NCI-H446 treated with DMSO at 0.1 percent for 48 hours (cell line): ENCODE data around the gene GOLGA6L7.
"Not testable (repeated sequence)": the region's sequence is repeated elsewhere in the genome, so short reads cannot be mapped to it uniquely, and the experiment has no call there.

ENCODE experiments used
- DNase-seq: peaks from one replicate; lab custom pipeline; 2025; lab: John Stamatoyannopoulos, UW

Gene GOLGA6L7, protein sequence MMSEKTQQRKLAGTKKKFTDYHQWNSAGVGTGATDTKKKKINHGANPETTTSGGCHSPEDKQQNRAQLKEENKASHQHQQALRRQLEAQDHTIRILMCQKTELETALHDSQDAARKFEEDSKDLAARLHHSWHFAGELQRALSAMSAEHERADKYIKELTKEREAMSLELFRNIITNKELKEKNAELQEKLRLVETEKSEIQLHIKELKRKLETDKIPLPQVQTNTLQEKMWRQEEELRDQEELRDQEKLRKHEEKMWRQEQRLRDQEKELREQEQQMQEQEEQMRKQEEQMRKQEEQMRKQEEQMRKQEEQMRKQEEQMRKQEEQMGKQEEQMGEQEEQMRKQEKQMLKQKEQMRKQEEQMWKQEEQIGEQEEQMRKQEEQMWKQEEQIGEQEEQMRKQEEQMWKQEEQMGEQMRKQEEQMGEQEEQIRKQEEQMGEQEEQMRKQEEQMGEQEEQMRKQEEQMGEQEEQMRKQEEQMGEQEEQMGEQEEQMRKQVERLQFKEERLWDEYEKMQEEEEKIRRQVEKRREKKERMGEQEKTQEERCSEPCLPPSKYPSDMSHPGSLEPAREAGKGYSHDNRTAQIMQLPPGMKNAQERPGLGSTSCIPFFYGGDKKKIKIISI

DNA sequence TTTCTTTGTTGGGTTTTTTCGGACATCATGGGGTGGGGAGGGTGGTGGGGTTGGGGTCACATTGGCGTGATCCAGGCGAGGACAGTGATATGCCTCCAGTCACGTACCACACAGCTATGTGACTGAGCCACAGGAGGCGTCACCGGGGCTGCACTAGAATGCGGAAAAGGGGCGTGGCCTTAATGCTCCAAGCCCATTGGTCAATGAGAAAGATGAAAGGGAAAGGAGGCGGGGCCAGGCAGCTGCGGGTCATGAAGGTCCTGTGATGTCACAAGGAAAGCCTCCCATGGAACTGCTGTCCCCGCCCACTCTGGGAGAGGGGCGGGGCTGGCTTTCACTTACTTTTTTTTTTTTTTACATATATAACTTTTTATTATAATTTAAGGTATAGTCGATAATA lies at the start of gene GOLGA6L7:
Gene GOLGA6L7 (minus strand): TSS at position 124 of the 400 bp plus-strand sequence. CDS start 95 bp downstream, at position 29.
- DNase-seq, result not testable (repeated sequence)

DNA sequence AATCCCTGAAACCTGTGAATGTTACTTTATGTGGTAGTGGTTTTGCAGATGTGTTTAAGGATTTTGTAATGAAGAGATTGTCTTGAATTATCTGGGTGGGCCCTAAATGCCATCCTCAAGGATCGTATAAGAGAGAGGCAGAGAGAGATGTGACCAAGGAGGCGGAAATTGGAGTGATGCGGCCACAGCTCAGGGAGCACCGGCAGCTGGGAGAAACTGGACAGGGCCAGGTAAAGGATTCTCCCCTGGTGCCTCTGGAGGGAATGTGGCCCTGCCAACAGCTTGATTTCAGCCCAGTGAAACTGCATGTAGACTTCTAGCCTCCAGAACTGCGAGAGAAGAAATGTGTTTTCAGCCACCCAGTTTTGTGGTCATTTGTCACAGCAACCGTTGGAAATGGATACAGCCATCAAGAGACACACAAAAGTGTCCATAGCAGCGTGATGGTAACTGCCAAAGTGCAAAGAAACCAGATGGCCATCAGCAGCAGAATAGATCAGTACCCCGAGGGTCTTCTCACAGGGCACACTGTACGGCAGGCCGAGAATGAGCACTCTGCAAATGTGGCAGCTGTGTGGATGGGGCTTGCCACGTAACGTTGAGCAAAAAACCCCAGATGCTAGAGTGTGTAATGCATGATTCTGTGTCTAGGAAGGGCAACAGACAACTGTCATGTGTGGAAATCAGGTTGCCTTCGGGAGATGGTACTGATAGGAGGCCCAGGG lies 49.6 kb upstream of the GOLGA6L7 start:
- no peak for DNase-seq

DNA sequence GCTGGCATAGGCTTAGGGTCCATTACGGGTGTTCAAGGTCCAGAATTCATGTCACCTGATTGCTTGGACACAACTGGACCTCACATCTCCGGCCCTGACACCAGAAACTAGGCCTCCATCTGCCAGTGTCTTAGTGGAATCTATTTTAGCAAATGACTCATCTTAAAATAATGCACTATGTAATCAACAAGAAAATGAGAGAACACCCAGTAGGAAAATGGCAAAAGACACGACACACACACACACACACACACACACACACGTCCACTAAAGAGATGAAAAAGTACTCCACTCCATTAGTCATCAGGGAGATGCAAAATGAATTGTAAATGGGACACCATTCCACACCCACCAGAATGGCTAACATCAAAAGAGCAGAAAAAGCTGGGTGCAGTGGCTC lies 48.5 kb upstream of the GOLGA6L7 start:
- peak; percentile 37 for DNase-seq

DNA sequence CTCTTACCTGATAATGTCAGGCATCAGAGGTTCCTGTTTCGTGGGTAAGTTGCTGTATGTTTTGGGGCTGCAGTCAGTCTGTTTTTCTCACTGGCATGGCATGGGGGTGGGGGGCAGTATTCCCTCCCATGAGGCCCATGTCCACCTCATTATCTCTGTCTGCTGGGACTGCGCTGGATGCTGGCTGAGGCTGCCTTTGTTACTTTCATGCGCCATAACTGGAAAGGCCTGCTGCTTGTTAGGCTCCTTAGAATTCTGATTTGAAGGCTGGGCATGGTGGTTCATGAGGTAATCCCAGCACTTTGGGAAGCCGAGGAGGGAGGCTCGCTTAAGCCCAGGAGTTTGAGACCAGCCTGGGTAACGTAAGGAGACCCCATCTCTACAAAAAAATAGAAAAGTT lies 47.1 kb upstream of the GOLGA6L7 start:
- DNase-seq, result no peak

DNA sequence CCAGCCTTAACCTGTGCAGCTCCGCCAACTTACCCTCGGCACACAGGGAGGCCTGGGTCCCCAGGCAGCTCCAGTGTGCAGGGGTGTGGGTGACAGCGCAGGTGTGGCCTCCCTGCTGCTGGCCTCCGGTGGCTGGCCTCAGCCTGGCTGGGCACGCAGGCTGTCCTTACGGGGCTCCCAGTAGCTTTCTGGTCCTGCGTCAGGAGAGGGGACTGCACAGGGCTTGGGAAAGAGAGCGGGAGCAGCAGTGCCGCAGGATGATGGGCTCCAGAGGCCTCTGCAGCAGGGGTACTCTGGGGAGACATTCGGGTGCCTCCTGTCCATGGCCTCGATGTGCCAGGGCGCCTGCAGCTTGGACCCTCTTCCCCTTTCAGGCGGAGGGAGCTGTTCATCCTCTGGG lies 46.7 kb upstream of the GOLGA6L7 start:
- no peak for DNase-seq

DNA sequence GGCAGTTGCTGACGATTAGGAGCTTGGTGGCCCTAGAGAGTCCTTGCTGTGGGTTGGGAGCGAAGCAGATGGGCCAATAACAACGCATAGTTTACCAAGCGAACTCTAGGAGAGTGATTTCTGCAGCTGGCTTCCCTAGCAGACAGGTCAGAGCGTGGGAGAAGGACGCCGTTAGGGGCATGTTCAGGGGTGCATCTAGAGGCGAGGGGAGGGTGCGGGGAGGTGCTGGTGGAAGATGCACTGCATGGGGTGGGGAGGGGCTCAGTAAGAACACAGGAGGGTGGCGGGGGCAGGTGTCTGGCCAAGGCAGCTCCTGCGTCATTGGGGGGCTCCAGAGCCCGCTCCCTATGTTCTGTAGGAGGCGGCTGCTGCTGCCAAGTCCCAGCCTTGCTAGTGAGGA lies 46.2 kb upstream of the GOLGA6L7 start:
- no peak for DNase-seq

DNA sequence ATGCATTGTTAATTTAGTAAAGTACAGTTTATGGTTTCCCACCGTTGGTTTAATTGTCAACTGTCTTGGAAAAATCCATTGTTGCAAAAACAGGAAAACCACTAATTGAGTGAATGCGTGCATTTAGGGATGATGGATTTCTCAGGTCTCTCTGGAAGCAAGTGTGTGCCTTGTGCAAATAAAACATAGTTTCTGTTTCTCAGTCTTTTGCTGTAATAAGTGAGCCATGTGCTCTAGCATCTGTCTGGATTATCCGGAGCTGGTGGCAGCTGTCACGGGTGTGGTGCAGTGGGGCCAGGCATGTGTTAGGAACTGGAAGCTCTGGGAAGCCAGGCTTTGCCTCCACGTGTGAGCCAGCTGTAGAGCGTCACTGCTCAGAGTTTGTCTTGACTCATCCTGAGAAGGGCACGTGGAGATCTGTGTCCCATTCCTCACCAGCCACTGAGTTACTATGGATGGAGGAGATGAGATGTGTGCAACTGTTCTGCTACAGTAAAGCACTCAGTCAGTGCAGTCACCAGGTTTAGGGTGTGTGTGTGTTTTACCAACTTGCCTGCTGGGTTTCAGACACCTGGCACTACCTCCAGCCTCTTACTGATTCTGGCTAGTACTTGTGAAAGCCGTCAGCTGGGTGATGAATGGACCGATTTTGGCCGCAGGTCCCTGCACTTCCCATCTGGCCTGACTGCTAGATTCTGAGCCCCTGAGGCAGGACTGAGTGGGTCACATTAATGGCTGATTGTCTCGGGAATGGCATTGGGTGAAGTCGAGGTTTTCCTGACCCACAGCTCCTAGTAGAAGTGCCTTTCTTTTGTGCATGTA lies 44.6 kb upstream of the GOLGA6L7 start:
- peak; percentile 80 for DNase-seq

DNA sequence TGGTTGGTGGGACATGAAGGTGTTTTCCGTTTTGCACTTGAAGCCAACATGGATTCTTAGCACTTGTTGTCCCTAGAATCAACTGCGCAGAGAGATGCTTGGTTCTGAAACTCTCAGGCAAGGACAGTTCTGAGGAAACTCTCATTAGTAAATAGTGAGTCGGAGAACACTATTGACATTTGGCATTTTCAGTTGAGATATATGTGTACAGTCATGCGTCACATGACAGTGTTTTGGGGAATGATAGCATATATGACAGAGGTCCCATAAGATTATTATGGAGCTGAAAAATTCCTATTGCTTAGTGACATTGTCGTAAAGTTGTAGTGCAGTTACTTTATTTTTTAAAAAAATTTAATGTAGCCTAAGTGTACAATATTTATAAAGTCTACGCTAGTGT lies 43.1 kb upstream of the GOLGA6L7 start:
- DNase-seq, result no peak

DNA sequence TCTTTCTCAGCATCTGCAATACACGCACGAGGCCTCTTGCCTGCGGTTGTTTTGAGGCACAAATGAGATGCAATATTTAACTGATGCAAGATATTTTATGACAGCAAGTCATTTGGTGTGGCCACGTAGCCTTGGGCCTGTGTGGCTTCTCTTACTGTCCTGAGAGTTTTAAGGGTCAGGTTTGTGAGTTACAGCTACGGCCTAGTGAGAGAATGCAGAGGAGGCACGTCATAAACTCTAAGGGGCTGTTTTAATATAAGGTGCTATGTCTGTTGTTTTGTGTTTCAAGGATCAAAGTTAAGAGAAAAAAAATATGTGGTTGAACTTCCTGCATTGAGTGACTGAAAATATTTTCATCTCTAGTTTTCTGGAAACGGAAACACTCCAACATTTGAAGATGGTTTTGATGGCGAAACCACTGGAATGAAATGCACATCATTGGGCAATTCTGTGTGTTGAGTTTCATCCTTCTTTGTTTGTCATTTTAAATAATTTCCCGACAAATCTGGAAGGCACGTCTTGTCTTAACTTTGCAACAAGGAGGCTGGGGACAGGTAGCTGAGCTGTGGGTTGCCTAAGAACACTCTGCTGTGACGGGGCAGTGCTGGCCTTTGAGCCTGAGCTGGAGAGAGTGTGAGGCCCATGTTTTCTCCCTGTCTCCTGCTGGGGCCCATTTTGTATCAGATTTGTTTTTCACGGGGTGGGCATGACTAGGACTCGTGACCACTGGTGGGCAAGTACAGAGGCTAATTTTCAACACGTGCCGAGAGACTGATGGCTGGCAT lies 42.5 kb upstream of the GOLGA6L7 start:
- no peak for DNase-seq

DNA sequence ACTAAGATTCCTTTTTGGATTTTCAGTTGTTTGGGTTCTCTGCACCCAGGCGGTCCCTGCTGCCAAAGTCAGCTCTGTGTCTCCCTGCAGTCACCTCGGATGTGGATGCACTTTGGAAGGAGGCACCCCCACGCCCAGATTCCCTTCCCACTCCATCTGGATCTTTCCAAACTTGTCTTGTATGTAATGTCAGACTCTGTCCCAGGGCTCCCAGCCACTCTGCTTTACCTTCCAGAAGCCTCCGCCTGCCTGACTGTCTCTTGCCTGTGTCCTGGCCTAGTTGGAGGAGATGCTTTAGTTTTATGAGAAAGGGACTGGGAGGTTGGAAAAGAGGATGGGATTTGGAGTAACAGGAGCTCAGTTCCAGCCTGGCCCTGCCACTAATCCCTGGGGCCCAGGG lies 41.8 kb upstream of the GOLGA6L7 start:
- DNase-seq, result not testable (repeated sequence)

DNA sequence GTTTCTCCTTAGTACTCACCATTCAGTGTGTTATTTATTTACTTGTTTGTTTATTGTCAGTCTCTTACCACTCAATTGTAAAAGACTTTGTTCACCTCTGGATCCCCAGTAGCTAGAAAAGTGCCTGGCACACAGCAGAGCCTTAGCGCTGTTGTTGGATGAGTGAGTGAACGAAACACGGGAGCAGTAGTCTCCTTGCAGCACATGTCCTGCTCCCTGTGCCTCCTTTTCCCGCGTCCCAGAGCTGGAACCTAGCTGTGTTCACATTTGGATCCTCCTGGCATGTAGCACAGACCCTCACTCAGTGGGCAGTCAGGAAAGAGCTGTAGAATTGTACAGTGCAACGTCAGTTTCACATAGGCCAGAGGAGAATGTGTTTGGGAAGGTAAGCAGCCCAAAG lies 41.4 kb upstream of the GOLGA6L7 start:
- DNase-seq, result not testable (repeated sequence)

DNA sequence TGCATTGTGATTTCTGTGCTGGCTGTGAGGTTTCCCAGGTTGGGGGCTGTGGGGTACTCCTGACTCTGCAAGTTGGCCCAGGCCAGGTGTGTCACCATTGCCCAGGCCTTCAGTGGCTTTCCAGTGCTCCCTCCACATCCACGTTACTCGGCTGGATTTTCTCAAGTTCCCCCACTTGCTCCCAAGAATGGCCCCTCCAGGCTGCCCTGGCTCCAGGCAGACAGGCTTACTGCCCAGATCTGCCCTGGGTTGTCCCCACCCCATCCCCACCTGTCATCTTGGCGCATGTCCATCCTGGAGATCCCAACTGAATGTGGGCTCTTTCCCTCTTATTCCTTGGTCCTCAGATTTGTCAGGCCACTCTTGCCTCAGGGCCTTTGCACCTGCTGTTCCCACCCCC lies 40.9 kb upstream of the GOLGA6L7 start:
- peak; percentile 36 for DNase-seq

DNA sequence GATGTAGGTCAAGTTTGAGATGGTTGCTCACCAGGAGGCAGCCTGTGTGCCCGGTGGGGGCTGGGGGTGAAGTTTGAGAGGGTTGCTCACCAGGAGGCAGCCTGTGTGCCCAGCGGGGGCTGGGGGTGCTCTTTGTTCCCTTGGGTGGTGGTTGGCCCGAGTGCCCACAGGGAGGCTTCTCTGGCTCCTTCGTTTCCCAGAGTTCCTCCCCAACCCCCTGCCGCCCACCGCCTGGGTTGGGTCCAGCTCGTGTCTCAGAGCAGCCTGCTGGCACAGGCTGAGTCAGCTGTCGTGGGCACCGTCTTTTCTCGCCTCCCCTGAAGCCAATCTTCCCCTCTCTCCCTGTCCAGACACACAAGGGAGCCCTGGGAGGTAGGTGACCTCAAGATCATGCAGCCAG lies 40.5 kb upstream of the GOLGA6L7 start:
- no peak for DNase-seq

DNA sequence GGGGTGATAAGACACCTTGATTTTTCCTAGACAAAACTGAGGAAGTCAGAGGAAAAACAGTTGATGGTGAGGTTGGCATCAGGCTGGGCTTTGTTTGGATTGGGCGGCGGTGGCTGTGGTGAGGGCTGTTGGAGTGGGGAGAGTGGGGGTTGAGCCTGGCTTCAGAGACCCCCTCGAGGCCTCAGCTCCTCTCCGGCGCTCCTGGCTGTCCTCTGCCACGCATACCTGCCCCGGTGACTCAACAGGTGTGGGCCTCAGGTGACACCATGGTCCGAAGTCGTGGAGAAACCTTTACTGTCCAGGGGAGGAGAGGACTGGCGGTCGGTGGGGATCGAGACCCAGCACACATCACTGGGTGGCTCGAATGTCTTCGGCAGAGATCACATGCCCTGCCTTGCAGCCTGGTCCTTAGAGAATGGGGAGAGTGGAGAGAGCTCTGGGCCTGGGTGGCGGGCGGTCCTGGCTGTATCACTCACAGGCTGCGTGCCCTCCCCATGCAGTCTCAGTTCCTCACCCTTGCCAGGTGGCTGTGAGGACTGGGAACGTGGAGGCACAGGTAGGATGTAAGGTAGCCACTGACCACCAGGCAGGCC lies 40.0 kb upstream of the GOLGA6L7 start:
- no peak for DNase-seq

DNA sequence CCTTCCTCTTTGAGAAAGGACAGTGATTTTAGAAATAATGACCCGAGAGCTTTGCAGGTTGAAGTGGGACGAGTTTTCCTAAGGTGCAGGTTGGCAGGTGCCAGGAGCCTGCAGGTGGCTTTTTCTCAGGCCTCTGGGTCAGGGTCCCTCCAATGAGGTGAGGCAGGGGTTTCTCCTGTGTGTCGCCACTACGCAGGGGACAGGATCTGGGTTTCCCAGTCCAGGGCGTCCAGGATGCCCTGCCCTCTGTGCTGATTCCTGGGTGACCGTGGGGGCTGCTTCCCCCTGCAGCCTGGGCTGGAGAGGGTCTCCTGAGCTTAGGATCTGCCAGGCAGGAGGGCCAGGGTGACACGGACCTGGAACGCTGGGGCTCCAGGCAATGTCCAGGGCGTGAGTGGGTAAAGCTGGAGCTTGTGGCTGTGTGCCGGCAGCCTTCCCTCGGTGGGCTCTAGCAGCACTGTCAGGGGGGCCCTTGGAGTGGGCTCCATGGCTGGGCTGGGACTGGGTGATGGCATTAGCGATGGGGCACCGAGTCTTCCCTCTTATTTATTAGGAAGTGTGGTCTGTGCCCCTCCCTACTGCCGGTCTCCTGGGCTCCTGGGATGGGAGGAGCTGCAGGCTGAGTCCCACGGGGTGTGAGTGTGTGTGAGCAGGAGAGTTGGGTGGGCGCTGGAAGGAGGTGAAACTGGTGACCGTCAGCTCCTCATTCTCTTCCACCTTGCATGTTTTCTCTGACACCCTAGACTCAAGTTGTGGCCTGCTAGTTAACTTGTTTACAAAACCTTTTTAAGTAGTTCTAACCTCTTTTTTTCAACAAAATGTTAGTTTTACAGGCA lies 39.1 kb upstream of the GOLGA6L7 start:
- DNase-seq, result no peak

DNA sequence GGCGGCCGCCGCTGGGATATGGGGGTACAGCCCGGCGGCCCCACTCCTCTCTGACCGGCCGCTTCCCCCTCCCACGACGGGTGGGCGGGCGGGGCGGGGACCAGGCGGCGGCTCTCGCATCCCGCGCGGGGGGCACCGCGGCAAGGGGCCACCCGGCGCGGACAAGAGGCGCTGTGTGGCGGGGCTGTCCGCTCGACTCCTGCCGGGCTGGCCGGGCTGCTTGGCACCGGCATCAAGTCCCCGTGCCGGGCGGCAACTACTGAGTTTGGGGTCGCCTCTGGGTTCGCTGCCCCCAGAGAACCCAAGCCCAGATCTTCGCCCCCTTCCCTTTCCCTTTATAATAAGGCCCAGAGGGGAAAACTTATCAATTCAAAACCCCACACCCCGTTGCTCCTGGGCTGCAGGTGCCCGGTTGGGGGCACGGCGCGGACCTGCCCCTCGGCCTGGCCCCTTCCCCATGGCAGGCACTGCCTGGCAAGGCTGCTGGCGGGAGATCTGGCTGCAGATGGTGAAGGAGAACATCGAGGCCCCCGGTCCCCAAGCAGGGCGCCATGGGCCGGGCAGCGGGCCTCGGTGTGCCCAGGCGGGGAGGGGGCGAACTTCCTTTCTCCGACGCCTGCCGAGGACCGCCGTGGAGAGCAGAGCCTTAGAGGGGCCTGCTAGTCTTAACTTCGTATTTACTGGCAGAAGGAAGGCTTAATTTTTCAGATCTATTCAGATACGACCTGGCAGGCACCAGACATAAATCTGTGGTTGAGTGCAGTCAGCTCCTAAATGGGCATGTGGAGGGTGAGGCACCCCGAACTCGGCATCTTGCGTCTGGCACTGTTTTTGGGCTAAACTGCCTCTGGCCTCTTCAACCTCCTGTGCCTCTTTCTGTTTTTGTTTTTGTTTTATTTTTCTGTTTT lies 38.2 kb upstream of the GOLGA6L7 start:
- DNase-seq, result no peak

DNA sequence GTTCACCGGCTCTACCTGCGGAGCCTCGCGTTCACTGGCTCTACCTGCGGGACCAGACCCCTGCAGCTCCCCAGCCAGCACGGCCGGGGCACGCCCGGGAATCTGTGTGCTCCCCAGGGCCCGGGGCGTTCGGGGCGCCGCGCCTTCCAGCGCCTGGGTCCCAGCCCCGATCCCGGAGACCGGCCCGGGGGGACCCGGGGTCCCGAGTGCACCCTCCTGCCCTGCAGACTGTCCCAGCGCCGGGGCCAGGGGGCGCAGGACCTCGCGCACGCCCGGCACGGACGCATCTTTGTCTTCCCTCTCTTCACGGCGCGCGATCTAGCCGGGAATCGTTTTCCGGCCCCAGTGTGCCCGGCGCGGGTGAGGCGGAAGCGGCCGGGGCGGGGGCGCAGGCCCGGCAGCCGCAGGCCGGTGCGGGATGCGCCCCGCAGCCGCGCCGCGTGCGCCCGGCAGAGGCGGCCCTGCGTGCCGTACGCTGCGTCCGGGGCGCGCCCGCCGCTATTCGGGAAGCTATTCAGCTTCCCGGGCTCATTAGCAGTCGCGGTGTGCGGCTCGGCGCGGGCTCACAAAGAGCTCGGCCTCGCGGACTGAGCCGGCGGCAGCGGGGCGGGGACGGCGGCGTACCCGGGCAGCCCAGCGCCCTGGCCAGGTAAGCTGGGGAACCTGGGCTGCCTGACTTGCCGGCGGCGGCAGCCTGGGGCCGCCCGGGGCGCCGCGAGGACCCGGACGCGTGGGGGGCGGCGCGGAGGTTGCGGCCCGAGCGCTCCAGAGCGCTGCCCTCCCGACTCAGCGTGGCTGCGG lies 37.4 kb upstream of the GOLGA6L7 start, which contains the start of gene APBA2:
Gene APBA2 (plus strand): TSS at position 345 of the 801 bp plus-strand sequence. CDS start 167,911 bp downstream, outside the sequence.
- no peak for DNase-seq

DNA sequence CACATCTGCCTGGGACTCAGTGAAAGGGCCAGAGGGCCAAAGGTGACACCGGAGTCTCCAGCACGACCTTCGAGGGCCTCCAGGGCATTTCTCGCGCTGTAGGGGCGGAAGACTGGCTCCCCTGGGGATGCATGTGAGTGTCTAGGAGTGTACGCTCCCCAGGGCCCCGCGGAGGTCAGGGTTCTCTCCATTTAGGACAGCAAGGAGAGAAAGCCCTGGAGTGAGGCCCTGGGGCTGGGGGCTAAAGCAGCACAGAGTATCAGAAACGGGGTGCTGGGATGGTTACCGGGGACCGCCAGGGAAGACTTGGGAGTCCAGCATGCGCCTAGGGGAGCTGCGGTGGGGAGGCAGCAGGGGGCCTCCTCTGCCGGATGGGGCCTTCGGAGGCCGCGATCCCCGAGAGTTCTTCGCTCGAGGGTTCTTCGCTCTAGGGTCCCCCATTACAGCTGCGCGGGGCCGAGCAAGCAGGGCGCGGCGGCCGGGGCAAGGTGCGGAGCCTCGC lies 36.7 kb upstream of the GOLGA6L7 start:
- DNase-seq, result no peak
